ENCODE measurements around the gene HNRNPM. TPM values are rescaled to one million over a fixed set of nuclear protein-coding genes. Genes with fewer than 3 reads are reported as not detected.
"Not testable (repeated sequence)": the region's sequence is repeated elsewhere in the genome, so short reads cannot be mapped to it uniquely, and the experiment has no call there.

Gene HNRNPM
- total RNA-seq, 4 donors from 2014 or later, result 60.4 to 103 (median 79.7) TPM

- no peak for TF ChIP-seq POLR2A (IDR thresholded peaks at IDR 0.05)
- TF ChIP-seq, protein P1, sequence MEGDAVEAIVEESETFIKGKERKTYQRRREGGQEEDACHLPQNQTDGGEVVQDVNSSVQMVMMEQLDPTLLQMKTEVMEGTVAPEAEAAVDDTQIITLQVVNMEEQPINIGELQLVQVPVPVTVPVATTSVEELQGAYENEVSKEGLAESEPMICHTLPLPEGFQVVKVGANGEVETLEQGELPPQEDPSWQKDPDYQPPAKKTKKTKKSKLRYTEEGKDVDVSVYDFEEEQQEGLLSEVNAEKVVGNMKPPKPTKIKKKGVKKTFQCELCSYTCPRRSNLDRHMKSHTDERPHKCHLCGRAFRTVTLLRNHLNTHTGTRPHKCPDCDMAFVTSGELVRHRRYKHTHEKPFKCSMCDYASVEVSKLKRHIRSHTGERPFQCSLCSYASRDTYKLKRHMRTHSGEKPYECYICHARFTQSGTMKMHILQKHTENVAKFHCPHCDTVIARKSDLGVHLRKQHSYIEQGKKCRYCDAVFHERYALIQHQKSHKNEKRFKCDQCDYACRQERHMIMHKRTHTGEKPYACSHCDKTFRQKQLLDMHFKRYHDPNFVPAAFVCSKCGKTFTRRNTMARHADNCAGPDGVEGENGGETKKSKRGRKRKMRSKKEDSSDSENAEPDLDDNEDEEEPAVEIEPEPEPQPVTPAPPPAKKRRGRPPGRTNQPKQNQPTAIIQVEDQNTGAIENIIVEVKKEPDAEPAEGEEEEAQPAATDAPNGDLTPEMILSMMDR (IDR thresholded peaks at IDR 0.05), result no peak
- no peak for DNase-seq (ENCODE audit: low spot score in 2 of 2)
- intact Hi-C loops (cut with DNase I; ENCODE audit: low total_unique reads), result no loop called here
- no peak overlapping the region for H3K4me3 ChIP-seq (ENCODE audit: low read depth, poor library complexity, severe bottlenecking)
- 95 to 97% methylated on average over 6 of the region's 6 CpGs for WGBS, 2 donors
These were observed 14.9 kb upstream of the HNRNPM start for GRCh38 chr19:8429826-8430225.

DNA sequence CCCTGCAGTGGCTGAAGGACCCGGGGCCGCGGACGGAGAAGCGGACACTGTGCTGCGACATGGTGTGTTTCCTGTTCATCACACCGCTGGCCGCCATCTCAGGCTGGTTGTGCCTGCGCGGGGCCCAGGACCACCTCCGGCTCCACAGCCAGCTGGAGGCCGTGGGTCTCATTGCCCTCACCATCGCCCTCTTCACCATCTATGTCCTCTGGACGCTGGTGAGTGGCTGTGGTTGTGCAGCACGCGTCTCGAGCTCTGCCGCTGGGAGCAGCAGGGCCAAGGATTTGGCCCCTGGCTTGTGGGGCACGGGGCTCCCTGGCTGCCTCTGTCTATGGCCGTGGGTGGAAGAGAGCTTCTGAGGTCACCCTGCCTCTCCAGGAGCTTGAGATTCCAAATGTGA, 14.1 kb upstream of the HNRNPM start:
- 90 to 94% methylated on average over 13 to 20 of the region's 20 CpGs for WGBS, 2 donors
- intact Hi-C loops (cut with DNase I; ENCODE audit: low total_unique reads), result no loop called here
- TF ChIP-seq POLR2A (IDR thresholded peaks at IDR 0.05), result no peak
- no peak for DNase-seq (ENCODE audit: low spot score in 2 of 2)
- no peak overlapping the region for H3K4me3 ChIP-seq (ENCODE audit: low read depth, poor library complexity, severe bottlenecking)

DNA sequence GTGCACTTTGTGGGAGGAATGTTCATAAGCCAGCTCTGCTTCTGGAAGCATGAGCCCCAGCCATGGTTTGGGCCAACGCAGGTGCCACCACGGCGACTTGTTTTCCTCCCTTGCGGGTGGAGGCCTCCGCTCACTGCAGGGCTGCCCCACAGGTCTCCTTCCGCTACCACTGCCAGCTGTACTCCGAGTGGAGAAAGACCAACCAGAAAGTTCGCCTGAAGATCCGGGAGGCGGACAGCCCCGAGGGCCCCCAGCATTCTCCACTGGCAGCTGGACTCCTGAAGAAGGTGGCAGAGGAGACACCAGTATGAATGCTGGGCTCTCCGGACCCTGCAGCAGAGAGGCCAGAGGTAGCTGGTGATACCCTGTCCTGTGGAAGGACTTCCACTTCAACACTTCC, 6.5 kb upstream of the HNRNPM start:
- intact Hi-C loops (cut with DNase I; ENCODE audit: low total_unique reads), result no loop called here
- no peak overlapping the region for H3K4me3 ChIP-seq (ENCODE audit: low read depth, poor library complexity, severe bottlenecking)
- WGBS, 2 donors, result 94 to 96% methylated on average over 12 of the region's 12 CpGs
- TF ChIP-seq POLR2A (IDR thresholded peaks at IDR 0.05), result no peak
- TF ChIP-seq, protein P1 (IDR thresholded peaks at IDR 0.05), result no peak
- no peak for DNase-seq (ENCODE audit: low spot score in 2 of 2)

- intact Hi-C loops (cut with DNase I; ENCODE audit: low total_unique reads), result no loop called here
- DNase-seq (ENCODE audit: low spot score in 2 of 2), result no peak
- no peak for TF ChIP-seq POLR2A (IDR thresholded peaks at IDR 0.05)
- TF ChIP-seq, protein P1 (IDR thresholded peaks at IDR 0.05), result no peak
- no peak overlapping the region for H3K4me3 ChIP-seq (ENCODE audit: low read depth, poor library complexity, severe bottlenecking)
- WGBS, 2 donors, result 79 to 81% methylated on average over 6 of the region's 6 CpGs
These were observed 2.8 kb upstream of the HNRNPM start for GRCh38 chr19:8441725-8442544.

DNA sequence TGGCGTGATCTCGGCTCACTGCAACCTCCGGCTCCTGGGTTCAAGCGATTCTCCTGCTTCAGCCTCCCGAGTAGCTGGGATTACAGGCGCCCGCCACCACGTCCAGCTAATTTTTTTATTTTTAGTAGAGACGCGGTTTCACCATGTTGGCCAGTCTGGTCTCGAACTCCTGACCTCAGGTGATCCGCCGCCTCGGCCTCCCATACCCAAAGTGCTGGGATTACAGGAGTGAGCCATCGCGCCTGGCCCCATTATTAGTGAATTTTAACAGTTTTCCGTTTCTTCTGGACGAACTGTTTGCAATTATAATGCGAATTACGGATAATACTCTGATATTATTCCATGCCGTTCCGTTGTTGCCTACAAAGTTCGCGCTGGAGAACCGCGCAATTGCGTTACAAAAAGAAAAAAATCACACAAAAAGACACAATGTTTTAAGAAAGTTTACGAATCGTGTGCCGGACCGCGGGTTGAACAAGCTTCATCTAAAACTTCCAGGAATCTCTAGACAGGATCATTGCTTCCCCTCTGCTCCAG, 567 bp upstream of the HNRNPM start:
- 25 to 27% methylated on average over 32 of the region's 32 CpGs for WGBS, 2 donors
- intact Hi-C loops (cut with DNase I; ENCODE audit: low total_unique reads); H3K4me3 ChIP-seq (ENCODE audit: low read depth, poor library complexity, severe bottlenecking); DNase-seq (ENCODE audit: low spot score in 2 of 2): not testable (repeated sequence)

GRCh38 chr19:8445488-8446001, 770 bp downstream of the HNRNPM start:
- TF ChIP-seq, protein P1 (IDR thresholded peaks at IDR 0.05), result no peak
- TF ChIP-seq POLR2A (IDR thresholded peaks at IDR 0.05), result no peak
- intact Hi-C loops (cut with DNase I; ENCODE audit: low total_unique reads), result loop anchor here (5.0 kb wide), 1 partner anchor 1887 kb away; the partner anchor contains the start of gene RAVER1
- 0 to 1% methylated on average over 29 to 36 of the region's 45 CpGs for WGBS, 2 donors
- peak overlapping the region; percentile 96 for H3K4me3 ChIP-seq (ENCODE audit: low read depth, poor library complexity, severe bottlenecking)
- DNase-seq (ENCODE audit: low spot score in 2 of 2), result peak; percentile 38 to 88
